Lower leg skin (tissue), 3 donors: ENCODE results near the gene TBXT.

Source experiments
- POLR2A ChIP-seq, 2 donors: fragments of 450-650 bp; IDR thresholded peaks; one replicate each; pipeline ENCODE4 v1.6.1; 2016 to 2017; ENCODE audit warnings: antibody characterized with exemption in 2 of 2, mild to moderate bottlenecking in 1 of 2, moderate library complexity in 1 of 2
- TF ChIP-seq, protein P1 (sequence below), 3 donors: fragments of 450-650 bp; IDR thresholded peaks; one replicate each; pipeline ENCODE4 v1.5.1; 2016; ENCODE audit warnings: antibody characterized with exemption in 3 of 3, mild to moderate bottlenecking in 3 of 3, moderate library complexity in 2 of 3

DNA sequence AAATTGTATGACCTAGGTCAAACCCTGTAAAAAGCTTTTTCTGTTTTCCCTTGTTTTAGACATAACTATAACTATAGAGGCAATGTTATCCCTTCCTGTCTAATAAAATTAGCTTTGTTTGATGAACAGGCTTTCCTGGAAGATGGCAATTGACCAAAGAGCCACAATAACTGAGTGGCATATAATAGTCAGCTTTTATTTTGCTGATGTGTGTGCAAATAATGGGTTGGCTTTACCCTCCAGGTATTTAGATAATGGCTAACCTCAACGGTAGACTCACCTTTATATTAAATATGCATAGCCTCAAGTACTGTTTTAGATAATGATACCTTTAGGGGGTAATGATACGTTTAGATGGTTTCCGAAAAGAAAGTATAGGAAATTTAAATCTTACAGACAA, 15.0 kb downstream of the TBXT start:
- TF ChIP-seq, protein P1, sequence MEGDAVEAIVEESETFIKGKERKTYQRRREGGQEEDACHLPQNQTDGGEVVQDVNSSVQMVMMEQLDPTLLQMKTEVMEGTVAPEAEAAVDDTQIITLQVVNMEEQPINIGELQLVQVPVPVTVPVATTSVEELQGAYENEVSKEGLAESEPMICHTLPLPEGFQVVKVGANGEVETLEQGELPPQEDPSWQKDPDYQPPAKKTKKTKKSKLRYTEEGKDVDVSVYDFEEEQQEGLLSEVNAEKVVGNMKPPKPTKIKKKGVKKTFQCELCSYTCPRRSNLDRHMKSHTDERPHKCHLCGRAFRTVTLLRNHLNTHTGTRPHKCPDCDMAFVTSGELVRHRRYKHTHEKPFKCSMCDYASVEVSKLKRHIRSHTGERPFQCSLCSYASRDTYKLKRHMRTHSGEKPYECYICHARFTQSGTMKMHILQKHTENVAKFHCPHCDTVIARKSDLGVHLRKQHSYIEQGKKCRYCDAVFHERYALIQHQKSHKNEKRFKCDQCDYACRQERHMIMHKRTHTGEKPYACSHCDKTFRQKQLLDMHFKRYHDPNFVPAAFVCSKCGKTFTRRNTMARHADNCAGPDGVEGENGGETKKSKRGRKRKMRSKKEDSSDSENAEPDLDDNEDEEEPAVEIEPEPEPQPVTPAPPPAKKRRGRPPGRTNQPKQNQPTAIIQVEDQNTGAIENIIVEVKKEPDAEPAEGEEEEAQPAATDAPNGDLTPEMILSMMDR (IDR thresholded peaks at IDR 0.05): no peak
- TF ChIP-seq POLR2A (IDR thresholded peaks at IDR 0.05): no peak
